Measurements from ENCODE around the gene AATK. TPM values are rescaled to one million over a fixed set of nuclear protein-coding genes. Genes with fewer than 3 reads are reported as not detected.

AATK gene
- total and polyA plus RNA-seq, 12 donors: 1.5 to 8.5 (median 6.2) TPM

GRCh38 chr17:81199482-81199830 lies 33.4 kb upstream of the AATK start:
- Histone ChIP-seq H3K27ac (no peak overlapping the region), H3K36me3 (peaks cover 0 to 40% (median 0%) of the 10 kb centered on the region in 9 donors), H3K9me3 (no peaks in the 10 kb centered on the region), H3K4me1 (peaks cover 0 to 44% (median 20%) of the 10 kb centered on the region in 9 donors), H3K27me3 (no peaks in the 10 kb centered on the region), H3K4me3 (no peak overlapping the region)
- DNase-seq (no peak), ATAC-seq (no peak)
- no peak for TF ChIP-seq CTCF (IDR thresholded peaks at IDR 0.05)
- WGBS, 2 donors: 94 to 96% methylated on average over 18 of the region's 18 CpGs
- intact Hi-C loops (cut with DNase I): loop anchor here in 5 of 10 donors (5.0 to 10.0 kb wide), 3 partner anchors 47 to 57 kb away; no protein-coding TSS in a partner anchor

- WGBS, 2 donors: 91 to 93% methylated on average over 22 of the region's 22 CpGs
- Histone ChIP-seq H3K4me3 (no peak overlapping the region), H3K36me3 (peaks cover 0 to 40% (median 0%) of the 10 kb centered on the region in 9 donors), H3K9me3 (no peaks in the 10 kb centered on the region), H3K27ac (no peak overlapping the region), H3K4me1 (peaks cover 0 to 44% (median 20%) of the 10 kb centered on the region in 9 donors), H3K27me3 (no peaks in the 10 kb centered on the region)
- no peak for DNase-seq
- no peak for TF ChIP-seq CTCF (IDR thresholded peaks at IDR 0.05)
- intact Hi-C loops (cut with DNase I): loop anchor here in 5 of 10 donors (5.0 to 10.0 kb wide), 3 partner anchors 47 to 57 kb away; no protein-coding TSS in a partner anchor
- no peak for ATAC-seq
Measured at GRCh38 chr17:81198826-81199481, 32.9 kb upstream of the AATK start.

GRCh38 chr17:81197831-81198490 lies 31.9 kb upstream of the AATK start:
- no peak for TF ChIP-seq CTCF (IDR thresholded peaks at IDR 0.05)
- H3K4me3 ChIP-seq: peak overlapping the region in 5 of 10 donors; percentile 5 to 45 (median 31)
- no peak for DNase-seq
- H3K9me3 ChIP-seq: no peaks in the 10 kb centered on the region
- WGBS, 2 donors: 90 to 91% methylated on average over 18 to 21 of the region's 21 CpGs
- intact Hi-C loops (cut with DNase I): loop anchor here in 5 of 10 donors (5.0 to 10.0 kb wide), 3 partner anchors 46 to 56 kb away; no protein-coding TSS in a partner anchor
- peak overlapping the region in 6 of 10 donors; percentile 34 to 68 (median 58) for H3K27ac ChIP-seq
- peaks cover 0 to 44% (median 20%) of the 10 kb centered on the region in 9 donors for H3K4me1 ChIP-seq
- H3K36me3 ChIP-seq: peaks cover 0 to 30% (median 0%) of the 10 kb centered on the region in 9 donors
- no peaks in the 10 kb centered on the region for H3K27me3 ChIP-seq
- no peak for ATAC-seq

- ATAC-seq: no peak
Measured at GRCh38 chr17:81197409-81197795, 31.4 kb upstream of the AATK start.

More at GRCh38 chr17:81197409-81197795, 31.4 kb upstream of the AATK start:
- Histone ChIP-seq H3K9me3 (no peaks in the 10 kb centered on the region), H3K36me3 (peaks cover 0 to 28% (median 0%) of the 10 kb centered on the region in 9 donors), H3K4me3 (peak overlapping the region in 5 of 10 donors; percentile 5 to 45 (median 31)), H3K27me3 (no peaks in the 10 kb centered on the region), H3K4me1 (peaks cover 0 to 44% (median 20%) of the 10 kb centered on the region in 9 donors), H3K27ac (peak overlapping the region in 6 of 10 donors; percentile 34 to 68 (median 58))
- no peak for DNase-seq
- no peak for TF ChIP-seq CTCF (IDR thresholded peaks at IDR 0.05)
- WGBS, 2 donors: 74 to 87% methylated on average over 13 to 14 of the region's 14 CpGs
- intact Hi-C loops (cut with DNase I): loop anchor here in 5 of 10 donors (5.0 to 10.0 kb wide), 3 partner anchors 45 to 55 kb away; no protein-coding TSS in a partner anchor
